Uterus (tissue), 2 donors: ENCODE data around the gene AGFG2.

ENCODE experiments used
- POLR2A ChIP-seq, 2 donors: fragments of 450-650 bp; IDR thresholded peaks; one replicate each; pipeline ENCODE4 v1.6.1; 2016; ENCODE audit warnings: antibody characterized with exemption in 2 of 2, mild to moderate bottlenecking in 1 of 2, moderate library complexity in 1 of 2
- TF ChIP-seq, protein P1 (sequence below), 4 experiments: fragments of 200-600 bp in 2 of 4; fragments of 450-650 bp in 2 of 4; sonication (generic) in 2 of 4; IDR thresholded peaks; one replicate each; pipeline ENCODE4 v1.5.1; 2016 to 2019; ENCODE audit warnings: antibody characterized with exemption in 4 of 4, mild to moderate bottlenecking in 2 of 4, moderate library complexity in 1 of 4

DNA sequence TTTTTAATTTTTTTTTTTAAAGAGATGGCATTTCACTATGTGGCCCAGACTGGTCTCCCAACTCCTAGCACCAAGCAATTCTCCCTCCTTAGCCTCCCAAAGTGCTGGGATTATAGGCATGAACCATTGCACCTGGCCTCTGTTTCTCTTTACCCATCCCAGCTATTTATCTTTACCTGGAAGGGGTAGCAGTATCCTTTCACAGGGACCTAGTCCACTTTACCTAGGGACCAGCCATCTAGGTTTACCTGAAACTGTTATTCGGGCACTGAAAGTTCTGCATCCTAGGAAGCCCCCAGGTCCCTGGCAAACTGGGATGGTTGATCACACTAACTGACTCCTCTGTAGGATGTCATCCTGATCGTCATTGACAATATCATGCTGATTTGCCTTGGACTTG lies 21.7 kb upstream of the AGFG2 start:
- TF ChIP-seq, protein P1, sequence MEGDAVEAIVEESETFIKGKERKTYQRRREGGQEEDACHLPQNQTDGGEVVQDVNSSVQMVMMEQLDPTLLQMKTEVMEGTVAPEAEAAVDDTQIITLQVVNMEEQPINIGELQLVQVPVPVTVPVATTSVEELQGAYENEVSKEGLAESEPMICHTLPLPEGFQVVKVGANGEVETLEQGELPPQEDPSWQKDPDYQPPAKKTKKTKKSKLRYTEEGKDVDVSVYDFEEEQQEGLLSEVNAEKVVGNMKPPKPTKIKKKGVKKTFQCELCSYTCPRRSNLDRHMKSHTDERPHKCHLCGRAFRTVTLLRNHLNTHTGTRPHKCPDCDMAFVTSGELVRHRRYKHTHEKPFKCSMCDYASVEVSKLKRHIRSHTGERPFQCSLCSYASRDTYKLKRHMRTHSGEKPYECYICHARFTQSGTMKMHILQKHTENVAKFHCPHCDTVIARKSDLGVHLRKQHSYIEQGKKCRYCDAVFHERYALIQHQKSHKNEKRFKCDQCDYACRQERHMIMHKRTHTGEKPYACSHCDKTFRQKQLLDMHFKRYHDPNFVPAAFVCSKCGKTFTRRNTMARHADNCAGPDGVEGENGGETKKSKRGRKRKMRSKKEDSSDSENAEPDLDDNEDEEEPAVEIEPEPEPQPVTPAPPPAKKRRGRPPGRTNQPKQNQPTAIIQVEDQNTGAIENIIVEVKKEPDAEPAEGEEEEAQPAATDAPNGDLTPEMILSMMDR (IDR thresholded peaks at IDR 0.05), result no peak
- TF ChIP-seq POLR2A (IDR thresholded peaks at IDR 0.05), result no peak
